OCI-LY1 (cell line): ENCODE measurements around the gene MACROD2.

Experiments
- EZH2 ChIP-seq: fragments of 200-600 bp; sonication (generic), shearing (Covaris generic); IDR thresholded peaks from 2 replicates; pipeline ENCODE4 v1.8.0; 2017; ENCODE audit warnings: borderline replicate concordance, mixed run types, mild to moderate bottlenecking, antibody characterized with exemption, low read length, moderate library complexity, mixed read lengths
- TF ChIP-seq, protein P1 (sequence below): fragments of 200-600 bp; sonication (generic), shearing (Covaris generic); IDR thresholded peaks from 2 replicates; pipeline ENCODE4 v1.5.1; 2017; ENCODE audit warnings: mild to moderate bottlenecking, antibody characterized with exemption, low read length, moderate library complexity, mixed read lengths

DNA sequence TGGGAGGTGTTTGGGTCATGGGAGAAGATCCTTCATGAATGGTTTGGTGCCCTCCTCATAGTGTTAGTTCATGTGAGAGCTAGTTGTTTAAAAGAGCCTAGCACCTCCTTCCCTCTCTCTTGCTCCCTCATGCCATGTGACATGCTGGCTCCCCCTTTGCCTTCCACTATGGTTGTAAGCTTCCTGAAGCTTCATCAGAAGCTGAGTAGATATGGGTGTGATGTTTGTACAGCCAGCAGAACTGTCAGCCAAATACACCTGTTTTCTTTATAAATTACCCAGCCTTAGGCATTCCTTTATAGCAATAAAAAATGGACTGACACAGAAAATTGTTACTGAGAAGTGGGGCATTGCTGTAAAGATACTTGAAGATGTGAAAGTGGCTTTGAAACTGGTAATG lies 1073.2 kb downstream of the MACROD2 start:
- TF ChIP-seq, protein P1, sequence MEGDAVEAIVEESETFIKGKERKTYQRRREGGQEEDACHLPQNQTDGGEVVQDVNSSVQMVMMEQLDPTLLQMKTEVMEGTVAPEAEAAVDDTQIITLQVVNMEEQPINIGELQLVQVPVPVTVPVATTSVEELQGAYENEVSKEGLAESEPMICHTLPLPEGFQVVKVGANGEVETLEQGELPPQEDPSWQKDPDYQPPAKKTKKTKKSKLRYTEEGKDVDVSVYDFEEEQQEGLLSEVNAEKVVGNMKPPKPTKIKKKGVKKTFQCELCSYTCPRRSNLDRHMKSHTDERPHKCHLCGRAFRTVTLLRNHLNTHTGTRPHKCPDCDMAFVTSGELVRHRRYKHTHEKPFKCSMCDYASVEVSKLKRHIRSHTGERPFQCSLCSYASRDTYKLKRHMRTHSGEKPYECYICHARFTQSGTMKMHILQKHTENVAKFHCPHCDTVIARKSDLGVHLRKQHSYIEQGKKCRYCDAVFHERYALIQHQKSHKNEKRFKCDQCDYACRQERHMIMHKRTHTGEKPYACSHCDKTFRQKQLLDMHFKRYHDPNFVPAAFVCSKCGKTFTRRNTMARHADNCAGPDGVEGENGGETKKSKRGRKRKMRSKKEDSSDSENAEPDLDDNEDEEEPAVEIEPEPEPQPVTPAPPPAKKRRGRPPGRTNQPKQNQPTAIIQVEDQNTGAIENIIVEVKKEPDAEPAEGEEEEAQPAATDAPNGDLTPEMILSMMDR: no peak
- no peak for TF ChIP-seq EZH2
